MM.1S (cell line): ENCODE data around the gene ACTN4.

Experiments
- EZH2 ChIP-seq: fragments of 300-600 bp; sonication (generic); optimal IDR thresholded peaks from 2 replicates; pipeline ENCODE3; 2017; ENCODE audit warnings: low read depth, mild to moderate bottlenecking, antibody characterized with exemption, low read length, mixed read lengths
- EZH2phosphoT487 ChIP-seq: fragments of 300-600 bp; sonication (generic); IDR thresholded peaks from 2 replicates; pipeline ENCODE4 v1.6.1; 2018; ENCODE audit warnings: antibody characterized with exemption, low read length
- TF ChIP-seq, protein P1 (sequence below): fragments of 300-600 bp; sonication (generic); IDR thresholded peaks from 2 replicates; pipeline ENCODE4 v1.5.1; 2016; ENCODE audit warnings: antibody characterized with exemption, low read length, mixed read lengths

DNA sequence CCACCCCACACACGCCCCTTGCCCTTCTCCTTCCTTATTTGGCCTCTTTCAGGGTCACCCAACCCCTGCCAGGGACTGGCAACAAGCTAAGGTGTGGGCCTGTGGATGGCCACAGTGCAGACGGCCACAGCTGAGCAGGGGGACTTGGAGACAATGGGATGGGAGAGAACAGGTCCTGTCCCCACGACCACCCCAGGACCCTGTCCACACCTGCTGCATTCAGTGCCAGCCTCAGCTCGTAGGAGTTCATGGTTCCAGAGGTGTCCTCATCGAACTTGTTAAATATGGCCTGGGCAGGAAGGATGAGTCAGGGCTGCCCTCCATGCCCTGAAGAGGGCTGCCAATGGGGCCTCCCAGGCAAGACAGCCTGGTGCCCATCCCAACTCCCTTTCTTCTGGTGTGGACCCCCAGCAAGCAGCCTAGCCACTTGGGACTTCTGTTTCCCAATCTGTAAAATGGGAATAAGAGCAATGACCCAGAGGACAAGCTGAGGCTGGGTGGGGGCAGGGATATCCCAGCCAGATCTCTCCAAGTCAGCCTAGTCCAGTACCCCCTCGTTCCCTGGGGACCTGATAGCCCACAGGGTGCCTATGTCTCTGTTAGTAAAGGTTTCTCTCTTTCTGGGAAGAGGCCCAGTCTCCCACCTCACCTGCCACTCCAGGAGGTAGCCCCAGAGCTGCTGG is 86.2 kb downstream of the ACTN4 start:
- TF ChIP-seq, protein P1, sequence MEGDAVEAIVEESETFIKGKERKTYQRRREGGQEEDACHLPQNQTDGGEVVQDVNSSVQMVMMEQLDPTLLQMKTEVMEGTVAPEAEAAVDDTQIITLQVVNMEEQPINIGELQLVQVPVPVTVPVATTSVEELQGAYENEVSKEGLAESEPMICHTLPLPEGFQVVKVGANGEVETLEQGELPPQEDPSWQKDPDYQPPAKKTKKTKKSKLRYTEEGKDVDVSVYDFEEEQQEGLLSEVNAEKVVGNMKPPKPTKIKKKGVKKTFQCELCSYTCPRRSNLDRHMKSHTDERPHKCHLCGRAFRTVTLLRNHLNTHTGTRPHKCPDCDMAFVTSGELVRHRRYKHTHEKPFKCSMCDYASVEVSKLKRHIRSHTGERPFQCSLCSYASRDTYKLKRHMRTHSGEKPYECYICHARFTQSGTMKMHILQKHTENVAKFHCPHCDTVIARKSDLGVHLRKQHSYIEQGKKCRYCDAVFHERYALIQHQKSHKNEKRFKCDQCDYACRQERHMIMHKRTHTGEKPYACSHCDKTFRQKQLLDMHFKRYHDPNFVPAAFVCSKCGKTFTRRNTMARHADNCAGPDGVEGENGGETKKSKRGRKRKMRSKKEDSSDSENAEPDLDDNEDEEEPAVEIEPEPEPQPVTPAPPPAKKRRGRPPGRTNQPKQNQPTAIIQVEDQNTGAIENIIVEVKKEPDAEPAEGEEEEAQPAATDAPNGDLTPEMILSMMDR: no peak
- TF ChIP-seq EZH2phosphoT487 (no peak), EZH2 (no peak)
